ENCODE data around the gene IFI27L2.

GRCh38 chr14:94079891-94080620 lies 49.3 kb downstream of the IFI27L2 start:
- TF ChIP-seq POLR2A (IDR thresholded peaks at IDR 0.05) (no peak), CTCF (IDR thresholded peaks at IDR 0.05) (no peak)
